SKM-1 (cell line): ENCODE data around the gene CNOT6.
"Not testable (repeated sequence)": the region's sequence is repeated elsewhere in the genome, so short reads cannot be mapped to it uniquely, and the experiment has no call there.

Experiments used
- DNase-seq: peaks from one replicate; lab custom pipeline; 2025; ENCODE audit not compliant: unreplicated experiment; lab: John Stamatoyannopoulos, UW

Gene CNOT6

DNA sequence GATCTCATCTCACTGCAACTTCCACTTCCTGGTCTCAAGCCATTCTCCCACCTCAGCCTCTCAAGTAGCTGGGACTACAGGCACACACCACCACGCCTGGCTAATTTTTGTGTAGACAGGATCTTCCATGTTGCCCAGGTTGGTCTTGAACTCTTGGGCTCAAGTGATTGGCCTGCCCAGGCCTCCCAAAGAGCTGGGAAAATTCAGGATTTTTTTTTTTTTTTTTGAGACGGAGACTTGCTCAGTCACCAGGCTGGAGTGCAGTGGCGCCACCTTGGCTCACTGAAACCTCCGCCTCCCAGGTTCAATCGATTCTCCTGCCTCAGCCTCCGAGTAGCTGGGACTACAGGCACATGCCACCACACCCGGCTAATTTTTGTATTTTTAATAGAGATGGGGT, 21.8 kb downstream of the CNOT6 start:
- DNase-seq: not testable (repeated sequence)

DNA sequence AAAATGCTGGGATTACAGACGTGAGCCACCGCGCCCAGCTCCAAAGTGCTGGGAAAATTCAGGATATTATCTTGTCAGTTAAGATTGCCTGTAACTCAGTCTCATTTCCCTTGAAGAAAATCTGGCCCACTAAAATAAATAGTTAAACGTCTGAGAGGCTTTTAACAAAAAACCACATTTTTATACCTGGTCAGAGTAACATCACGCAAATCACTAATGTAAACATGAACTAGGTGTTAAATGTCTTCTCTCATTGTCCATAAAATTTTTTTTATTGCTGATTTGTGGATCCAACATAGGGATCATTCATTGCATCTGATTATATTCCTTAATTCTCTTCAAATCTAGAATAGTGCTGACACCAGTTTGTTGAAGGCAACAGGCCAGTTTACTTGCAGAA, 22.3 kb downstream of the CNOT6 start:
- no peak for DNase-seq

DNA sequence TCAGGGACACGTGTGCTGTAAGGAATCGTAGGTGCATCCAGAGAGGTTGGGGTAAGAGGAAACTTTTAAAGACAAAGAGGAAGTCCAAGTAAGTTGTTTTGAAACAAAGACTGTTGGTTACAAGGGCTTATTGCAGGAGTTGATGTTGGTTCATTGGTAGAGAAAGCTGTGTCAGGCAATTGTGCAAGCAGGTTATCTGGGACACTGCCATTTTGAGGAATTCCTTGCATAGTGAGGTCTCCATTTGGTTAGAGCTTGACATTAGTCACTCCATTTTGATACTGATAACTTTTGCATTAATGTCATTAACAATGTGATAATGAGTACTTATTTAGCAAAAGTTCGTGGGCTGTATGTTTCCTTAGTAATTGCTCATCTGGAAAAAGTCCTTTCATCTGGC, 24.9 kb downstream of the CNOT6 start:
- peak; percentile 91 for DNase-seq

DNA sequence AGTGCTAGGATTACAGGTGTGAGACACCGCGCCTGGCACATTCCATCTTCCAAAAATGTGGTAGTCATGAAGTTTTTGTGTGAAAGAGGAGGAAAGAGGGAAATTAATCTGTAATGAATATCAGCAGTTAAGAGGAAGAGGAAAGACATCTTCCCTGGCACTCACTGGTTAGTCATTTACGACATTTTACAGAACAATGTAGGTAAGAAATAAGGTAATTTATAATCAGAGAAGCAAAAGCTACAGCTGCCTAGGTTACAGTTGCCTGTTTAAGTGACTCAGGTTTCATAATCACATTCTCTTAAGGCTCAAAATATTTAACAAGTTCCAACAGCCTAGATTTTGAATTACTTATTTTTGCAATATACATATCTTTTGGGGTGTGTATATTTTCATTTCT, 26.9 kb downstream of the CNOT6 start:
- DNase-seq: no peak

DNA sequence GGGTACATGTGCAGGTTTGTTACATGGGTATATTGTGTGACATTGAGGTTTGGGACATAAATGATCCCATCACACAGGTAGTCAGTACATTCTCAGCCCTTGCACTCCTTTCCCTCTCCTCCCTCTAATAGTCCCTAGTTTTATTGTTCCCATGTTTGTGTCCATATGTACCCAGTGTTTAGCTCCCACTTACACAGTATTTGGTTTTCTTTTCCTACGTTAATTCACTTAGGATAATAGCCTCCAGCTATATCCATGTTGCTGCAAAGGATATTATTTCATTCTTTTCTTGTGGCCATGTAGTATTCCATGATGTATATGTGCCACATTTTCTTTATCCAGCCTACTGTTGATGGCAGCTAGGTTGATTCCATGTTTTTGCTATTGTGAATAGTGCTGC, 27.4 kb downstream of the CNOT6 start:
- no peak for DNase-seq

DNA sequence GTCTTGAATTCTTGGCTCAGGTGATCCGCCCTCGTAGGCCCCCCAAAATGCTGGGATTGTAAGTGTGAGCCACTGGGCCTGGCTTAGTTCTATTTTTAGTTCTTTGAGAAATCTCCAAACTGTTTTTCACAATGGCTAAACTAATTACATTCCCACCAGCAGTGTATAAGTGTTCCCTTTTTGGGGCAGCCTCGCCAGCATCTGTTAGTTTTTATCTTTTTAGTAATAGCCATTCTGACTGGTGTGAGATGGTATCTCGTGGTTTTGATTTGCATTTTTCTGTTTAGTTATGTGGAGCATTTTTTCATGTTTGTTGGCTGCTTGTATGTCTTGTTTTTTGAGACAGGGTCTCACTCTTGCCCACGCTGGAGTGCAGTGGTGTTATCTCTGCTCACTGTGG, 28.2 kb downstream of the CNOT6 start:
- no peak for DNase-seq

DNA sequence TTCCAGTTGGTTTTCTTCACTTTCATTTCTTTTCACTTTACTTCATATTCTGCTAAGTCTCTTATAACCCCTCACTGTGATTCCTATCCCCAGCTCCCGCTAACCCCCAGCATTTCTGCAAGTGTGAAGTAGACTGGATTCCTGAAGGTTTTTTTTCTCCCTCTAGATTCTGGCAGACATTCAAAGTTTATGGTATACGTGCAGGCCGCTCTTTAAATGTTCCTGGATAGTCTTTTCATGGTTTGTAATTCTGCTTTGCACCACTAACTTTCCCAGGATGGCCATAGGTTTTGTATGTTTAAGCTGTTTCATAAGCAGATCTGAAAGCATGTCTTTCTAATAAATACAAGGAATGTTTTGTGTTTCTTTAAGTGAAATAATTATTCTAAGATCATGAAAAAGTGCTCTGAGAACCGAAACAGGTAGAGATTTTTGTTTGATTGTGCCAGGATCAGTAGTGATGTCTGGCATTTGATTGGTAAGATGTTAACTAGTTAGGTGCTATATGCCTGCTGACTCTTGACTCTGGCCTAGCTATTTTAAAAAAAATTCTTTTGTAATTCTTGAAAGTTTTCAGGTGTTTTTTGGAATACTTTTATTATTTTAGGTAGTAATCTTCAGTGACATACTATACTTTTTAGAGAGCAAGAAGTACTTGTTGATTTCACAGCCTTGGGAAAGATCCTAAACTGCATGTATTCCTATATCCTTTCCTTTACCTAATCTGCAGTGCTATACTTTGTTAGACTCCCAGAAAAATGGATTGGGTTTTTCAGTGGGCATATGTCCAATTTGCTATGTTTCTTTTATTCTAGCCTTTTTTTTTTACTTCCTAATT, 29.7 kb downstream of the CNOT6 start:
- DNase-seq: no peak

DNA sequence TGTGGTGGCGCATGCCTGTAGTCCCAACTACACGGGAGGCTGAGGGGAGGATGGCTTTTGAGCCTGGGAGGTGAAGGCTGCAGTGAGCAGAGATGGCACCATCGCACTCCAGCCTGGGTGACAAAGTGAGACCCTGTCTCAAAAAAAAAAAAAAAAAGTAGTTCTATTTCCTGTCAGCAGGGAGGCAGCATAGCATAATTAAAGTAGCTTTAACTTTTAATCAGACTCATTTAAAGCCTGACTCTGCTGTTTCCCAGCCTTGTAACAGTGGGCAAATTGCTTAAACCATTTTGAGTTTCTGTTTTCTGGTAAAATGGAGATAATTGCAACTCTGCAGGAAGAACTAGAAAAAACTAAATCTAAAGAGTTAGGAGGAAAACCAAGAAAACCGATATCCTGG, 31.2 kb downstream of the CNOT6 start:
- DNase-seq: no peak

DNA sequence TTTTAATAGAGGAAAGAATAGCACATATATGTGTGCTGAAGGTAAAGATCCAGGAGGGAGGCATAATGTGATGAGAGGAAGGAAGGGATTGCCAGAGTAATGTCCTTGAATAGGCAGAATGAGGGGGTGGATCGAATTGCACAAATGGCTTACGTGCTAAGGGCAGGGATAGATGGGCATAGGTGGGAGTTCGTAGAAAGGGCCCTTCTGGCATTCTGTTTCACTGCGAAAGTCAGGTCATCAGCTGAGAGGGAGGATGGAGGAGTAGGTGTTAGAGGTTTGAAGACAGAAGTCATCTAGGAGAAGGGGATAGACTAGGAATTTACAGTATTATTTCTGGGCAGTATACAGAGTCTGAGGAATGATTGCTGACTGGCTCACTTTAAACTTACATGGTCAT, 32.1 kb downstream of the CNOT6 start:
- DNase-seq: no peak

DNA sequence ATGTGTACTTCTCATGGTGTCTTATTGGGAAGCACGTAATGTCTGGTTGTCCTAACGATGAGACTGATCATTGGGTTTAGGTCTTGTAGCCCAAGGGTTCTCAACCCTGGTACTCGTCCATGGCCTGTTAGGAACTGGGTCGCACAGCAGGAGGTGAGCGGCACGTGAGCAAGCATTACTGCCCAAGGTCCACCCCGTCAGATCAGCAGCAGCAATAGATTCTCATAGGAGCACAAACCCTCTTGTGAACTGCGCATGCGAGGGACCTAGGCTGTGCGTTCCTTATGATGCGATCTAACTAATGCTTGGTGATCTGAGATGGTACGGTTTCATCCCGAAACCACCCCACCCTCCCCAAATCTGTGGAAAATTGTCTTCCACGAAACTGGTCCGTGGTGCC, 33.5 kb downstream of the CNOT6 start:
- no peak for DNase-seq

DNA sequence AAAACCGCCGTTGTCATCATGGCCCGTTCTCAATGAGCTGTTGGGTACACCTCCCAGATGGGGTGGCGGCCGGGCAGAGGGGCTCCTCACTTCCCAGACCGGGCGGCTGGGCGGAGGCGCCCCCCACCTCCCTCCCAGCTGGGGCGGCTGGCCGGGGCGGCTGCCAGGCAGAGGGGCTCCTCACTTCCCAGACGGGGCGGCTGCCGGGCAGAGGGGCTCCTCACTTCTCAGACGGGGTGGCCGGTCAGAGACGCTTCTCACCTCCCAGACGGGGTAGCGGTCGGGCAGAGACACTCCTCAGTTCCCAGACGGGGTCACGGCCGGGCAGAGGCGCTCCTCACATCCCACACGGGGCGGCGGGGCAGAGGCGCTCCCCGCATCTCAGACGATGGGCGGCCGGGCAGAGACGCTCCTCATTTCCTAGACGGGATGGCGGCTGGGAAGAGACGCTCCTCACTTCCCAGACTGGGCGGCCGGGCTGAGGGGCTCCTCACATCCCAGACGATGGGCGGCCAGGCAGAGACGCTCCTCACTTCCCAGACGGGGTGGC, 36.9 kb downstream of the CNOT6 start:
- not testable (repeated sequence) for DNase-seq

DNA sequence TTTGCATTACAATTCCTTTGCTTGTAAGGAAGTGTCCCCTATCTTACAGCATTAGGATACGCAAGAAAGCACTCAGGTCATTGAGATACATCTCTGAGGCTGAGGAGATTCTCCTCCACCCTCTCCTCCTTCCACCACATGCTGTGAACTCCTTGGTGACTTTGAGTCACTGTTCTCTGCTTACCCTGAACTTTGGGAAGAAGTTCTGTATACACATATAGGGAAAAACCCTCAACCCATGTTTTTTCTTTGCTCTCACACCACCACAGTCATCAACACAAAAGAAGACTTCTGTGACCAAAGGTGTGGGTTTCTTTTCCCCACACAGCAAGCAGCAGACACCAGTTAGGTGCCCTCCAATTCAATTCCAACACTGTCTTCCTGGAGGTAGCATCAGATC, 38.1 kb downstream of the CNOT6 start:
- DNase-seq: no peak

DNA sequence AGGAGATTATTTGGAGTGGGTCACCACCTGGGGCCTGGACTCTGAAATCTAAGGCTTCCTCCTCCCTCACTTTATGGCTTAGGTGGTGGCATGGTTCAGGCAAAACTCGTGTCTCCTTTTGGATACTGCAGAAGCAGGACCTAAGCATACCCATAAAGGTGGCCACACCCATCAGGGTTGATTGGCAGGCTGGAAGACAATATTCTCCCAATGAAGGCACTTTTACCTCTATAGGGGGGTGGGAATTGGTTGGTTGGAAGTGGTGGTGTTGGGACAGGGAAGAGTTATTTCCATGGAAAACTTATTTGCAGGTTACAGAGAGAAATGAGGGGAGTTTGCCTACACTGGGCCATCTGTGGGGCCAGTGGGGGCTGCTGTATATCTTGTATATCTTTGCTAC, 39.7 kb downstream of the CNOT6 start:
- no peak for DNase-seq

DNA sequence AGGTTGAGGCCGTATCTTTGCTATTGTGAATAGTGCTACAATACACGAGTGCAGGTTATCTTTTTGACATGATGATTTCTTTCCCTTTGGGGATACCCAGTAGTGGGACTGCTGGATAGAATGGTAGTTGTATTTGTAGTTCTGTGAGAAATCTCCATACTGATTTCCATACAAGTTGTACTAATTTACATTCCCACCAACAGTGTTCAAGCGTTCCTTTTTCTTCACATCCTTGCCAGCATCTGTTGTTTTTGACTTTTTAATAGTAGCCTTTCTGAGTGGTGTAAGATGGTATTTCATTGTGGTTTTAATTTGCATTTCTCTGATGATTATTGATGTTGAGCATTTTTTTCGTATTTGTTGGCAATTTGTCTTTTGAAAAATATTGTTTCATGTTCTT, 41.4 kb downstream of the CNOT6 start:
- DNase-seq: no peak

DNA sequence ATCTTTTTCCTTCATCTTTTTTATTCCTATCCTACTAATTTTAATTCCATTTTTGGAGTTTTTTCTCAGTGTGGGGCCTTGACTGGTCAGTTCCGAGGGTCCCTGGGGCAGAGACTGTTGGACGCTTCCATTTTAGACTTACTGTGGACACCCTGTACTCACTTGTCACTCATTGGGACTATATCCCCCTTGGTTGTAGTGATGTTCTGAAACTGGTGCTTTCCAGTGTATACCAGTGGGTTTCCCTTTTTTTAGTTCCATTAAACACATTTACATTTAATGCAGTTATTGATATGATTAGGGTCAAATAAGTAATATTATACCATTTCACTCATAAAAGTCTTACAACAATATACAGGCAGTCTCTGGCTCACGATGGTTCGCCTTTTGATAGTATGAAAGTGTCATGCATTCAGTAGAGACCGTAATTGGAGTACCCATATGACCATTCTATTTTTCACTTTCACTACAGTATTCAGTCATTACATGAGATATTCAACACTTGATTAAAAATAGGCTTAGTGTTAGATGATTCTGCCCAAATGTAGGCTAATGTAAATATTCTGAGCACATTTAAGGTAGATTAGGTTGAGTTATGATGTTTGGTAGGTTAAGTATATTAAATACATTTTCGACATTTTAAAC, 46.0 kb downstream of the CNOT6 start:
- no peak for DNase-seq

DNA sequence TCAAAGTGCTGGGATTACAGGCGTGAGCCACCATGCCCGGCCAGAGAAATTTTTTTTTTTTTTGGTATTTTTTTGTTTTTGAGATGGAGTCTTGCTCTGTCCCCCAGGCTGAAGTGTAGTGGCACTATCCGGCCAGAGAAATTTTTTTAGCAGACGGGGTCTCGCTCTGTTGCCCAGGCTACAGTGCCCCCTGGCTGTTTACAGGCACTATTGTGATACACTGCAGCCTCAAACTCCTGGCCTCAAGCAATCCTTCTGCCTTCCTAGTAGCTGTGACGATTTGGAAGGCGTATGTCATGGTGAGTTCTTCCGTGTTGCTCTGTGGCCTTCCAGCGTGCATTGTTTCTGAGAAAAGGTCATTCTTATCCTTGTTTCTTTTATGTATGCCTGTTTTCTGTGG, 47.5 kb downstream of the CNOT6 start:
- DNase-seq: no peak

DNA sequence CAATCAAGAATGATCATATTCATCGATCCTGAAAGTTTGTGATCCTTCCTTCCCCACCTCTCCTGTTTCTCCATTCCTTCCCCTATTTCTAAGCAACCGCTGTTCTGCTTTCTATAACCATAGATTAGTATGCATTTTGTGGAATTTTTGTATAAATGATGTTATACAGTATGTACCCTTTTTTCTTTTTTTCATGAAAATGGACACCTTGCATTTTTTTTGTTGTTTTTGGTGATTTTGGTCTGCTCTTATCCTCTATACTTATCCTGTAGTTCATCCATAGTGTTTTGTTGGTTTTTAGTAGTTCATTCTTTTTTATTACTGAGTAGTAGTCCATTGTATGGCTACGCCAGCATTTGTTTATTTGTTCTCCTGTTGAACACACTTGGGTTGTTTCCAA, 51.1 kb downstream of the CNOT6 start:
- DNase-seq: no peak

DNA sequence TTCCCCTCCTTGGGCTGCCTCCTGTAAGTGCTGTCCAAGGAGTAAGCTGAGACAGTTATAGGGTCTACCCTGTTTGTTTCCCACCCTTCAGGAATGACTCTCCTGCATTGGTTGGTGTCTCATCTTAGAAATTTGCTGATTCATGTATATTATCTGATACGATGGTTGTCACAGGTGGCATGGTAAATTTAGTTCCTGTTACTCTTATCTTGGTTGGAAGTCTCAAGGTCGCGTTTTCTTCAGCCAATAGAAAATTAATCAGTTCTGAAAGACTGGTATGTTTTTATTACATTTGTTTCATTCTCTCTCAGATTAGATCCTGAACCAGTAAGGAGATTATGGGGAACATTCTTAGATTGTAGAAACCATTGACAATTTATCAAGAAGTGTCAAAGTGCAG, 54.4 kb downstream of the CNOT6 start:
- DNase-seq: no peak

DNA sequence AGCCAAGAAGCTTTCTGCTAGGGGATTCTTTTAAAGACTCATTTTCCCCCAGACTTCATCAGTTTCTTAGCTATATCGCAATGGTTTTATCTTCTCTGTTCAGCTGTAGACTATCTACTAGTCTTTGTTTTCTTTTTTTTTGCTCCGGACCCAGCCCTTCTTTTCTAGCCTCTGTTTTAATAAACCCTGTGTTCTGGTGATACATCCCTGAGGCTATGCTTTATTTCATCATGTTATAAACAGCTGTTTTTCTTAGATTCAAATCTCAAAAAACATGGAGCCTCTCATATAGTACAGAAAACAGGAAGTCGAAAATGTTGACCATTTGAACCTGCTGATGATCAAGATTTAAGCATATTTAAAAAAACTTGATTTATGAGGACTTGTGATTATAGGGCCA, 59.4 kb downstream of the CNOT6 start:
- no peak for DNase-seq

DNA sequence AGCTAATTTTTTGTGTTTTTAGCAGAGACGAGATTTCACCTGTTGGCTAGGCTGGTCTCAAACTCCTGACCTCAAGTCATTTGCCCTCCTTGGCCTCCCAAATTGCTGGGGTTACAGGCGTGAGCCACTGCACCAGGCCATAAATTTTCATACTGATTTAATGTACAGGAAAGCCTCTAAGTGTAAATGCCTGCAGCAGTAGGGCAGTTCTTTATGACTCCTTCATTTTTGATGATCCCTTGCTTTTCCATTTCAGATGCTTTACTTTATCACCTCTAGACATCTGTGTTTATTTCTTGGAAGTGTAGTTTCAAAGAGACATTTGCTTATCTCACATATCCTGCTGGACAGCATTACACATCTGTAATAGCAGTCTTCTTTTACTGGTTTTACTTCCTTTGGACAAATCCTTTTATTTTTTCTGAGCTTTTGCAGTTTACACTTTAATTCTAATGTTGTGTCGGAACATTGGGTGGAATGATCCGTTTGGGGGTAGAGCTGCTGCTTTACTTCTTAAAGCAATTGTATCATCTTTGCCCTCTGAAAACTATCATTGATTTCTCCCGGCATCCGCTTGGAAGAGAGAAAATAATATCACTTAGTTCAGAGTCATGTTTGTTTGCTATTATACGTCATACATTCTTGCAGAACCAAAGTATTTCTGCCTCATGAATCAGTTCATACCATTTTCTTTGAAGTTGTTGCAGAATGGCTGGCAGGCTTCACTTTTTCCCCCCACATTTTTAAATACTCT, 61.2 kb downstream of the CNOT6 start:
- no peak for DNase-seq

DNA sequence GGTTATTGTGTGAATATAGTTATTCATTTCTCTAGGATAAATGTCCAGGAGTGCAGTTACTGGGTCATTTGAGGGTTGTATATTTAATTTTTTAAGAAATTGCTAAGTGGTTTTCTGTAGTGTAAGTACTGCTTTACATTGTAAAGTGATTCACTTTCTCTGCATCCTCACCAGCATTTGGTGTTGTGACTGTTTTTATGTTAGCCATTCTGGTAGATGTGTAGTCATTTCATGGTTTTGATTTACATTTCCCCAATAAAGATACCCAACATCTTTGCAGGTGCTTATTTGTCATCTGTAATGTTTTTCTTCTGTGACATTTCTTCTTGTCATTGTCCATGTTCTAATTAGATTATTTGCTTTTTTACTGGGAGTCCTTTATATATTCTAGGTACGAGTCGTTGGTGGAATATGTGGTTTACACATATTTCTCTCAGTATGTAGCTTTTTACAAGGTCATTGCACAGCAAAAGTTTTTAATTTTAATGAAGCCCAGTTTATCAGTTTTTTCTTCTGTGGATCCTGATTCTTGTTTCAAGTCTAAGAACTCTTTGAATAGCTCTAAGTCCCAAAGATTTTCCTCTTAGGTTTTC, 63.1 kb downstream of the CNOT6 start:
- no peak for DNase-seq
